ENCODE data around the gene EPGN.

GRCh38 chr4:74292111-74292870, 16.0 kb upstream of the EPGN start:
- no peak for TF ChIP-seq EZH2 (IDR thresholded peaks at IDR 0.05; ENCODE audit: borderline replicate concordance, low read length)
- no peak for TF ChIP-seq CTCF (conservative IDR thresholded peaks at IDR 0.05 in 1 of 2, IDR thresholded peaks at IDR 0.05 in 1 of 2; ENCODE audit: extremely low read depth in 1 of 2, insufficient read depth in 1 of 2, low read depth in 1 of 2, low read length in 2 of 2)
